Tibial artery (tissue), 4 donors: ENCODE results near the gene GOLGA6C.
"Not testable (repeated sequence)": the region's sequence is repeated elsewhere in the genome, so short reads cannot be mapped to it uniquely, and the experiment has no call there.

Experiments used
- DNase-seq, 2 donors: peaks; one replicate each; pipeline ENCODE4 v3.0.0-alpha.2; 2019
- H3K27ac ChIP-seq, 2 donors: fragments of 200-600 bp; sonication (generic) in 1 of 2; 1 replicate in 1 of 2; 2 replicates in 1 of 2; pipeline ENCODE4 v1.5.1; 2018 to 2019; ENCODE audit warnings: mild to moderate bottlenecking in 1 of 2
- H3K27me3 ChIP-seq, 2 donors: fragments of 200-600 bp; sonication (generic) in 1 of 2; one replicate each; pipeline versions ENCODE4 v1.5.1 to v1.6.0; 2016 to 2019
- H3K36me3 ChIP-seq, 3 donors: fragments of 200-600 bp; sonication (generic) in 2 of 3; one replicate each; pipeline ENCODE4 v1.5.1; 2016 to 2019; ENCODE audit warnings: mild to moderate bottlenecking in 2 of 3
- H3K4me1 ChIP-seq, 4 donors: fragments of 200-600 bp; sonication (generic) in 2 of 4; 1 replicate in 3 of 4; 2 replicates in 1 of 4; pipeline ENCODE4 v1.5.1; 2016 to 2019
- H3K4me3 ChIP-seq, 2 donors: fragments of 200-600 bp; sonication (generic) in 1 of 2; 1 replicate in 1 of 2; 2 replicates in 1 of 2; pipeline ENCODE4 v1.5.1; 2018 to 2019; ENCODE audit warnings: mild to moderate bottlenecking in 2 of 2
- H3K9me3 ChIP-seq, 3 donors: fragments of 200-600 bp; sonication (generic) in 1 of 3; one replicate each; pipeline ENCODE4 v1.5.1; 2016 to 2019
- intact Hi-C: fragments of 100-400 bp; cut with DNase I; formaldehyde crosslinking; loops from one replicate; pipeline ENCODE4 v1.15.0; 2023; ENCODE audit warnings: low total_unique reads
- TF ChIP-seq, protein P1 (sequence below), 2 experiments: fragments of 200-600 bp in 1 of 2; fragments of 450-650 bp in 1 of 2; IDR thresholded peaks; one replicate each; pipeline ENCODE4 v1.5.1; 2017 to 2019; ENCODE audit warnings: antibody characterized with exemption in 2 of 2, mild to moderate bottlenecking in 1 of 2, moderate library complexity in 1 of 2

GOLGA6C gene

DNA sequence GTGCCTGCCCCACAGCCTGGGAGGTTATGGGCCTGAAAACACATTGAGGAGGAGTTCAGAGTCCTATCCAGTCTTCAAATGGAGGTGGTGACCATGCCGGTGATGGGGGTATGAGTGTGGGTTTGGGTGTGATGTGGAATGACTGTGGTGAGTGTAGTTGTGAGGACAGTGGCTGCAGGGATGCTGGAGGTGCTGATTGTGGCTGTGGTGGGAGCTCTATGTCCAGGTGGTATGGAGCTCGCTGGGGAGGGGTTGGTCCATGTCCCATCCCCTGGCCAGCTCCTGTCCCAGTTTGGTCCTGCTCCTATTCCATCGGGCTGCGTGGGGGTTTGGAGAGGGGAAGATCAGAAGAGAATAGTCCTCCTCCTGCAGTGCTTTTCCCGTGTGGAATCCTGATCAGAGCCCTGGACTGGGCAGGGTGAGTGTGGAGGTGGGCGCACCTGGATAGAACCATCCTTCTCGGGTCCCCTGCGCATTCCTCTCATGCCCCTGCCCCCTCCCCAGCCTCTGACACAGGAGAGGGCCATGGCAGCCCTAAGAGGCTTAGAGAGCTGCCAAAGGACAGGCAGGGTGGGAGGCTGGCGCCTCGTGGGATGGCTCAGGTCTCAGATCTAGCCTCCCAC lies 23.0 kb upstream of the GOLGA6C start:
- TF ChIP-seq, protein P1, sequence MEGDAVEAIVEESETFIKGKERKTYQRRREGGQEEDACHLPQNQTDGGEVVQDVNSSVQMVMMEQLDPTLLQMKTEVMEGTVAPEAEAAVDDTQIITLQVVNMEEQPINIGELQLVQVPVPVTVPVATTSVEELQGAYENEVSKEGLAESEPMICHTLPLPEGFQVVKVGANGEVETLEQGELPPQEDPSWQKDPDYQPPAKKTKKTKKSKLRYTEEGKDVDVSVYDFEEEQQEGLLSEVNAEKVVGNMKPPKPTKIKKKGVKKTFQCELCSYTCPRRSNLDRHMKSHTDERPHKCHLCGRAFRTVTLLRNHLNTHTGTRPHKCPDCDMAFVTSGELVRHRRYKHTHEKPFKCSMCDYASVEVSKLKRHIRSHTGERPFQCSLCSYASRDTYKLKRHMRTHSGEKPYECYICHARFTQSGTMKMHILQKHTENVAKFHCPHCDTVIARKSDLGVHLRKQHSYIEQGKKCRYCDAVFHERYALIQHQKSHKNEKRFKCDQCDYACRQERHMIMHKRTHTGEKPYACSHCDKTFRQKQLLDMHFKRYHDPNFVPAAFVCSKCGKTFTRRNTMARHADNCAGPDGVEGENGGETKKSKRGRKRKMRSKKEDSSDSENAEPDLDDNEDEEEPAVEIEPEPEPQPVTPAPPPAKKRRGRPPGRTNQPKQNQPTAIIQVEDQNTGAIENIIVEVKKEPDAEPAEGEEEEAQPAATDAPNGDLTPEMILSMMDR (IDR thresholded peaks at IDR 0.05) = no peak
- peak; percentile 12 to 43 for DNase-seq
- Histone ChIP-seq H3K4me1 (no peaks in the 10 kb centered on the region), H3K27me3 (peaks cover 0 to 70% of the 10 kb centered on the region in 2 donors), H3K4me3 (no peak overlapping the region), H3K36me3 (no peaks in the 10 kb centered on the region), H3K27ac (no peak overlapping the region), H3K9me3 (no peaks in the 10 kb centered on the region)
- intact Hi-C loops = loop anchor here (5.0 kb wide), 1 partner anchor 67 kb away; no protein-coding TSS in a partner anchor

DNA sequence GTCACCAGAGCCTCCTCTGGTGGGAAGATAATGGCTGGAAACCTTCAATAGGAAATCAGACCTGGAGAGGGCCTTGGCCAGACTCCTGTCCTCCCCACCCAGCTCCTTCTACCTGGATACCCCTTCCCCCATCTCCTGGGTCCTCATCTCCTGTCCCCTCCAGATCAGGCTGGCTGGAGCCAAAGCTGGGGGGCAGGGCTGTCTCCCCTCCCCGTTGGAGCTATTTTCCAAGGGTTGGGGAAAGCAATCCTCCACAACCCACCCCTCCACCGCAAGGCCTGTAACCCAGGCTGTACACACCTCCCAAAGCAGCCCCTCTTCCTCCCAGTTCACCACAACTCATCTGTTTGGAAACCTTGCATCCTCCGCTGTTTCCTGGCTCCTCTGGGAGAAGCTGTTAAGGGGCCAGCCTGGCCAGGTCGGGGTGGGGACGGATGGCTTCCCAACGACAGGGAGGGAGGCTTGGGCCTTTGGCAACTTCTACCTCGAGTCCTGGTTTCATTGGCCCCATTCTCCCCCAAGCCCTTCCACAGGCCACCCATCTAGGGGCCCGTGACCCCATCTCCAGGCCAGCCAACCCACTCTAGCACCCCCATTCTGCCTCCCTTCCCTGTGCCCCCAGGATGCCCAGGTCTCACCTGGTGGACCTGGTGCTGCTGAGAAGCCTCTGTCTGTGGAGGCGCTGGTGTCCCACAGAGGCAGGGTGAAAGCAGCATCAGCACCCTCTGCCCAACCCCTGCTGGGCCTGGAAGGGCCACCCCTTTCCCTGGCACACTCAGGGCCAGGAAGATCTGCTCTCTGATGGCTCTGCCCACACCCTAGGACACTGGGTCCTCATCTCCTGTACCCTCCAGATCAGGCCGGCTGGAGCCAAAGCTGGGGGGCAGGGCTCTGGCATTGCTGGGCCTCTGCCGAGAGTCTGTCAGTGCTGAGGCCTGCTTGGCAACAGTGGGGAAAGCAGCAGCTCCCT lies 22.1 kb upstream of the GOLGA6C start:
- TF ChIP-seq, protein P1 (IDR thresholded peaks at IDR 0.05) = no peak
- H3K27ac ChIP-seq = no peak overlapping the region
- intact Hi-C loops = loop anchor here (5.0 kb wide), 1 partner anchor 66 kb away; no protein-coding TSS in a partner anchor

DNA sequence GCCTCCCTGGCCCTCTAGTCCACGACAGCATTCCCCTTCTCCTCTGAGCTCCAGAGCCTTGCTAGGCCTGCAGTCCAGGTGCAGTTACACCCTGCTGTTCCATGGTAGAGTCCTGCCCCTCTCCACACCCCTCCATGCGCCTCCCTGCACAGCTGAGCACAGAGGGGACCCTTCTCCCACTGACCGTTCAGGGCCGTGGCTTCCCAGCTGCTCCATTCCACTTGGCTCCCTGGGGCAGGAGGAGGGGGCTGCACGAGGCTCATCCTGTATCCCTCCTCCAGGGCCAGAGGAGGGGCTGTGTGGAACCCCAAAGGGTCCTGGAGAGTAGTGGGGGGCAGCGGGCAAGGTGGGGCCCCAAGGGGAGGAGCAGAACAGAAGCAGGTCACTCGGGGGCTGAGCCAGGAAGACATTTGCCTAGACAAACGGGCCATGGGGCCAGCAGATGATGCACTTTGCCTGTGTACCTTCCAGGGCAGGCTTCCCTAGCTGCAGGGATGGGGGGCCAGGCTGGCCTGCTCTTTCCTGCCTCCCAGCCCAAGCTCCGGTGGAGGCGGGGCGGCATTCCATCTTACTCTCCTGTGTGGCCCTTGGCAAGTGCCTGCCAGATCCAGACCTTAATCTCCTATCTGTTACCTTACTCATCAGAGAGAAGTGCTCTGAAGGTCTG lies 20.7 kb upstream of the GOLGA6C start:
- intact Hi-C loops = loop anchor here (5.0 kb wide), 1 partner anchor 65 kb away; no protein-coding TSS in a partner anchor
- peak; percentile 15 to 46 for DNase-seq

More for the DNA sequence above, 22.1 kb upstream of the GOLGA6C start:
- peaks cover 0 to 66% of the 10 kb centered on the region in 2 donors for H3K27me3 ChIP-seq
- no peaks in the 10 kb centered on the region for H3K4me1 ChIP-seq
- peak; percentile 10 to 54 for DNase-seq
- H3K9me3 ChIP-seq = no peaks in the 10 kb centered on the region
- no peak overlapping the region for H3K4me3 ChIP-seq
- no peaks in the 10 kb centered on the region for H3K36me3 ChIP-seq

DNA sequence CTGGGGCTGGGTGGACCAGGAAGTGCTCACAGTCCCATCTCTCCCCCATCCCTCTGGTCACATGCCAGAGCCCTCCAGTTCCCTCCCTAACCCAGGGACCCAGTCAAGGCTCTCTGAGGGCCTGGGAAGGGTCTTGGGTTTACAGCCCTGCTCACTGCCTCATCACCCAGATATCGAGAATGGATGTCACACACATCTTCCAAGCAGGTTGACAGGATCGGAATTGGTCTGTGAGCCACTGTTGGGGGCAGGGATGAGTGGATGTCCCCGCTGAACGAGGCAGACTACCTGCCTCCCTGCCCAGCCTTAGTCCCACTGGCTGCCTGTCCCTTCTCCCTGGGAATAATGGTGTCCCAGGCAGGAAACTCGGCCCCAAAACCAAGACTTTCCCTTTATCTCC lies 20.0 kb upstream of the GOLGA6C start:
- no peaks in the 10 kb centered on the region for H3K9me3 ChIP-seq
- no peak overlapping the region for H3K27ac ChIP-seq
- DNase-seq = peak; percentile 3 to 31
- H3K4me3 ChIP-seq = no peak overlapping the region
- no peaks in the 10 kb centered on the region for H3K36me3 ChIP-seq
- no peaks in the 10 kb centered on the region for H3K4me1 ChIP-seq
- intact Hi-C loops = loop anchor here (5.0 kb wide), 1 partner anchor 64 kb away; no protein-coding TSS in a partner anchor
- TF ChIP-seq, protein P1 (IDR thresholded peaks at IDR 0.05) = no peak
- H3K27me3 ChIP-seq = peaks cover 0 to 47% of the 10 kb centered on the region in 2 donors

More for the DNA sequence above, 20.7 kb upstream of the GOLGA6C start:
- H3K9me3 ChIP-seq = no peaks in the 10 kb centered on the region
- TF ChIP-seq, protein P1 (IDR thresholded peaks at IDR 0.05) = no peak
- no peak overlapping the region for H3K4me3 ChIP-seq
- peaks cover 0 to 54% of the 10 kb centered on the region in 2 donors for H3K27me3 ChIP-seq
- no peak overlapping the region for H3K27ac ChIP-seq
- H3K36me3 ChIP-seq = no peaks in the 10 kb centered on the region
- H3K4me1 ChIP-seq = no peaks in the 10 kb centered on the region

DNA sequence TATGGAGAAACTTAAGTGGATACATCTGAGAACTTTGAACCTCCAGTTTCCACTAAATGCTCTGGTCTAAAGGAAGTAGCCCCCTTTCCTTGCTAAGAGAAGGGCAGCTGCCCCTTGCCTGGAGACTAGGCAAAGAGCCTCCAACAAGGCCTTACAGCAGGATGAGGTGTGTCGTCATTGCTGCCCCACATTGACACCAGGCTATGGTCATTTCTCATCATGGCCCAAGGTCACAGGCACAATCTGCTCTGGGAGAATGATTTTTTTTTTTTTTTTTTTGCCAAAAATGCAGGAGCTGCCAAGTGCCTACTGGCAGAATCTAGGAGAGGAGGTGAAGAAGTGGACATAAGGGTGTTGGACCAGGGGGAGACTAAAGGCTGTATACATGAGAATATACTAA lies 12.4 kb upstream of the GOLGA6C start:
- H3K4me1 ChIP-seq, intact Hi-C loops, H3K4me3 ChIP-seq, H3K27ac ChIP-seq, DNase-seq, H3K9me3 ChIP-seq, H3K36me3 ChIP-seq: not testable (repeated sequence)
- peaks cover 0 to 16% of the 10 kb centered on the region in 2 donors for H3K27me3 ChIP-seq

DNA sequence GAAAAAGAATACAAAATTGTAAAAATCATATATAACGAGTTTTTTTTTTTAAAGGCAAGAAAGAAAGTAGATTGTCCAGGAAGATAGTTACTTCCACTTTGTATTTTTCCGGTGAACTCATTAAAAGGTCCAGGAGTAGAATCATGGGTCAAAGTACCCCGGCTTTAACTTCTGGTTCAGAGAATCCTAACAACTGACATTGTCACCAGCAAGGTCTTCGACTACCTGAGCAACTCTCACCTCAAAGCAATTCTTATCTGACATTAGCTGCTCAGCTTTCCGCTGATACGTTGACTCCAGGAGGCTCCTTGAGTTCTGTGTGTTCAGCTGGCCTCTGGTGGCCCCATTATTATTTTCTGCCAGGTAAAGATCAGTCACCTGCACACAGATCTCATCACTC lies 9.1 kb upstream of the GOLGA6C start:
- H3K36me3 ChIP-seq, DNase-seq, H3K4me1 ChIP-seq, H3K4me3 ChIP-seq, intact Hi-C loops, H3K27ac ChIP-seq, H3K9me3 ChIP-seq: not testable (repeated sequence)
- H3K27me3 ChIP-seq = peaks cover 0 to 20% of the 10 kb centered on the region in 2 donors
